Activated CD8-positive, alpha-beta T cell treated with anti-CD3 and anti-CD28 coated beads for 36 hours (primary cell): Measurements from ENCODE around the gene HES2. TPM values are rescaled to one million over a fixed set of nuclear protein-coding genes. Genes with fewer than 3 reads are reported as not detected.

Experiments
- ATAC-seq: fragments of 200-7000 bp; cut with Tn5 transposase; one replicate; pipeline ENCODE4 v1.10.0; 2021; ENCODE audit warnings: mild to moderate bottlenecking, moderate library complexity
- CTCF ChIA-PET: fragments of 350-600 bp; sonication (Branson Sonifier 250); formaldehyde crosslinking; loops from one replicate; lab custom pipeline; 2021; ENCODE audit warnings: antibody characterized with exemption; lab: Charles Lee
- POLR2A ChIA-PET: fragments of 350-600 bp; sonication (Branson Sonifier 250); formaldehyde crosslinking; loops from one replicate; lab custom pipeline; 2021; ENCODE audit warnings: antibody characterized with exemption; lab: Charles Lee
- DNase-seq: peaks from one replicate; pipeline ENCODE4 v3.0.0-alpha.2; 2020
- H3K27ac Mint-ChIP-seq: one replicate; pipeline ENCODE4 v1.8.0; 2021; ENCODE audit warnings: mild to moderate bottlenecking, mixed read lengths
- H3K27me3 Mint-ChIP-seq: one replicate; pipeline ENCODE4 v1.8.0; 2021; ENCODE audit warnings: mixed read lengths
- H3K36me3 Mint-ChIP-seq: one replicate; pipeline ENCODE4 v1.8.0; 2021; ENCODE audit warnings: low read depth, mixed read lengths
- H3K4me1 Mint-ChIP-seq: one replicate; pipeline ENCODE4 v1.8.0; 2021; ENCODE audit warnings: low read depth, mixed read lengths
- H3K4me3 Mint-ChIP-seq: one replicate; pipeline ENCODE4 v1.8.0; 2021; ENCODE audit warnings: mild to moderate bottlenecking, moderate library complexity, mixed read lengths
- H3K9me3 Mint-ChIP-seq: one replicate; pipeline ENCODE4 v1.8.0; 2021; ENCODE audit warnings: mixed read lengths
- intact Hi-C: fragments of 100-400 bp; cut with micrococcal nuclease; formaldehyde crosslinking; loops from one replicate; pipeline ENCODE4 v1.10.0; 2022
- total RNA-seq, 2 experiments: library from RNA; stranded (reverse); gene quantifications; one replicate each; pipeline ENCODE4 v1.2.3, GENCODE V29; 2021
- TF ChIP-seq, protein P1 (sequence below): fragments of 200-600 bp; IDR thresholded peaks from one replicate; pipeline ENCODE4 v1.8.0; 2022; ENCODE audit warnings: antibody characterized with exemption, mild to moderate bottlenecking

The HES2 gene
- total RNA-seq, 2 experiments from 2014 or later: 0.29 TPM; not detected in 1

DNA sequence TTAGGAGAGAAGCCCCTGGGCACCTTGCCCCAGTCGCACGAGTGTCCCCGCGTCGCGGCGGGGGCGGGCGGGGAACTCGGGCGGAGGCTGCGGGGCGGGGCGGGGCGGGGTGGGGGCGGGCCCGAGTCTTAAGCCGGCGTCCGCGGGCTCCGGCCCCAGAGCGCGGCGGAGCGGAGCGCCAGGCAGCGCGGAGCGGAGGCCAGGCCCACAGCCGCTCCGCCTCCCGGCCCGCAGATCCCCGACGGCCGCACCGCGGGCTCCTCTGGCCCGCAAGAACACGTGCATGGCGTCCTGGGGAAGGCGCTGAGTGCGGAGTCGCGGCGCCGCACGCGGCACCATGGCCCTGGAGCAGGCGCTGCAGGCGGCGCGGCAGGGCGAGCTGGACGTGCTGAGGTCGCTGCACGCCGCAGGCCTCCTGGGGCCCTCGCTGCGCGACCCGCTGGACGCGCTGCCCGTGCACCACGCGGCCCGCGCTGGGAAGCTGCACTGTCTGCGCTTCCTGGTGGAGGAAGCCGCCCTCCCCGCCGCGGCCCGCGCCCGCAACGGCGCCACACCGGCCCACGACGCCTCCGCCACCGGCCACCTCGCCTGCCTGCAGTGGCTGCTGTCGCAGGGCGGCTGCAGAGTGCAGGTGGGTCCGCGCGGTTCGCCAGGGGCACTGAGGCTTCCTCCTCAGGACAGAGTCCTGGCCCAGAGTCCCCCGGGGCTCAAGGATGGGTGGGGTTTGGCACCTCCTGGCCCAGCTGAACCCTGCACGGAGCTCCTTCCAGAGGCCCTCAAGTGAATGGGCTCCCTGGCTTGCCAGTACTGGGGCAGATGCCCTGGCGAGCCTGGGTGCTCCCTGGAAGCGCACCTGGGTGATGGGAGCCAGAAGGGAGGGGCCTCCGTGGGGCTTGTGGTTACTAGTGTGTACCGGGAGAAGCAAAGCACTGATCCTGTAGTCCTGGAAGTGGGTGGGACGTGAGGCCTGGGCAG, 5.2 kb upstream of the HES2 start, which contains the start of gene ESPN:
Gene ESPN (plus strand): TSS at position 158 of the 975 bp plus-strand sequence. CDS start 180 bp downstream, at position 338.
- Mint-ChIP-seq H3K4me3 (peak within 1 kb of the TSS; percentile 15), H3K36me3 (no peaks in the 10 kb centered on the region), H3K27ac (no peak within 1 kb of the TSS), H3K9me3 (no peaks in the 10 kb centered on the region), H3K4me1 (peaks cover 12% of the 10 kb centered on the region), H3K27me3 (peaks cover 46% of the 10 kb centered on the region)
- ChIA-PET POLR2A (interaction anchor here (1.0 kb wide), 1 partner anchor 76 kb away, joined by 3 read pairs; no protein-coding TSS in a partner anchor), CTCF (interaction anchor here (0.9 to 2.5 kb wide), 2 partner anchors 10 to 13 kb away, joined by 3 to 21 read pairs; no protein-coding TSS in a partner anchor)
- intact Hi-C loops: no loop called here
- DNase-seq (no peak), ATAC-seq (no peak)
- TF ChIP-seq, protein P1, sequence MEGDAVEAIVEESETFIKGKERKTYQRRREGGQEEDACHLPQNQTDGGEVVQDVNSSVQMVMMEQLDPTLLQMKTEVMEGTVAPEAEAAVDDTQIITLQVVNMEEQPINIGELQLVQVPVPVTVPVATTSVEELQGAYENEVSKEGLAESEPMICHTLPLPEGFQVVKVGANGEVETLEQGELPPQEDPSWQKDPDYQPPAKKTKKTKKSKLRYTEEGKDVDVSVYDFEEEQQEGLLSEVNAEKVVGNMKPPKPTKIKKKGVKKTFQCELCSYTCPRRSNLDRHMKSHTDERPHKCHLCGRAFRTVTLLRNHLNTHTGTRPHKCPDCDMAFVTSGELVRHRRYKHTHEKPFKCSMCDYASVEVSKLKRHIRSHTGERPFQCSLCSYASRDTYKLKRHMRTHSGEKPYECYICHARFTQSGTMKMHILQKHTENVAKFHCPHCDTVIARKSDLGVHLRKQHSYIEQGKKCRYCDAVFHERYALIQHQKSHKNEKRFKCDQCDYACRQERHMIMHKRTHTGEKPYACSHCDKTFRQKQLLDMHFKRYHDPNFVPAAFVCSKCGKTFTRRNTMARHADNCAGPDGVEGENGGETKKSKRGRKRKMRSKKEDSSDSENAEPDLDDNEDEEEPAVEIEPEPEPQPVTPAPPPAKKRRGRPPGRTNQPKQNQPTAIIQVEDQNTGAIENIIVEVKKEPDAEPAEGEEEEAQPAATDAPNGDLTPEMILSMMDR: no peak

- peak; percentile 8 for ATAC-seq
- no peak for DNase-seq
- CTCF ChIA-PET: interaction anchor here (0.8 to 10.7 kb wide), 28 partner anchors 9 to 194 kb away, joined by 3 to 79 read pairs (median 6); partner anchors contain the start of genes GPR153 and PLEKHG5
- peak overlapping the region; percentile 15 for H3K4me3 Mint-ChIP-seq
- H3K36me3 Mint-ChIP-seq: no peaks in the 10 kb centered on the region
- H3K4me1 Mint-ChIP-seq: peaks cover 13% of the 10 kb centered on the region
- POLR2A ChIA-PET: interaction anchor here (1.0 to 1.3 kb wide), 4 partner anchors 13 to 94 kb away, joined by 3 to 4 read pairs (median 3); no protein-coding TSS in a partner anchor
- intact Hi-C loops: no loop called here
- H3K27ac Mint-ChIP-seq: no peak overlapping the region
- TF ChIP-seq, protein P1: no peak
- H3K27me3 Mint-ChIP-seq: peaks cover 47% of the 10 kb centered on the region
- no peaks in the 10 kb centered on the region for H3K9me3 Mint-ChIP-seq
Measured at GRCh38 chr1:6424000-6424565, 4.4 kb upstream of the HES2 start.

GRCh38 chr1:6423321-6423999, 3.7 kb upstream of the HES2 start:
- no peak overlapping the region for H3K27ac Mint-ChIP-seq
- H3K4me3 Mint-ChIP-seq: peak overlapping the region; percentile 15
- no peaks in the 10 kb centered on the region for H3K36me3 Mint-ChIP-seq
- ChIA-PET POLR2A (interaction anchor here (1.1 to 1.4 kb wide), 5 partner anchors 14 to 93 kb away, joined by 3 to 5 read pairs (median 3); no protein-coding TSS in a partner anchor), CTCF (interaction anchor here (0.6 to 10.7 kb wide), 43 partner anchors 9 to 193 kb away, joined by 3 to 79 read pairs (median 4); partner anchors contain the start of genes GPR153, PLEKHG5 and TNFRSF25)
- H3K4me1 Mint-ChIP-seq: peaks cover 14% of the 10 kb centered on the region
- no peaks in the 10 kb centered on the region for H3K9me3 Mint-ChIP-seq
- intact Hi-C loops: no loop called here
- peaks cover 50% of the 10 kb centered on the region for H3K27me3 Mint-ChIP-seq
- DNase-seq (peak; percentile 83), ATAC-seq (peak; percentile 83)
- TF ChIP-seq, protein P1: peak; percentile 91

- H3K9me3 Mint-ChIP-seq: no peaks in the 10 kb centered on the region
- H3K27me3 Mint-ChIP-seq: peaks cover 67% of the 10 kb centered on the region
- H3K36me3 Mint-ChIP-seq: no peaks in the 10 kb centered on the region
- H3K27ac Mint-ChIP-seq: no peak overlapping the region
- ChIA-PET POLR2A (interaction anchor here (0.7 to 1.6 kb wide), 3 partner anchors 16 to 28 kb away, joined by 3 to 6 read pairs (median 3); partner anchors contain the start of gene ACOT7), CTCF (interaction anchor here (0.7 to 10.7 kb wide), 10 partner anchors 14 to 181 kb away, joined by 3 to 79 read pairs (median 10); no protein-coding TSS in a partner anchor)
- H3K4me1 Mint-ChIP-seq: peaks cover 14% of the 10 kb centered on the region
- intact Hi-C loops: no loop called here
- TF ChIP-seq, protein P1: no peak
- no peak for DNase-seq
- ATAC-seq: no peak
- H3K4me3 Mint-ChIP-seq: no peak overlapping the region
Measured at GRCh38 chr1:6421266-6421665, 1.5 kb upstream of the HES2 start.
